Suppressor macrophage treated with lipopolysaccharide for 1 hour (primary cell): Measurements from ENCODE around the gene TMEM44.
"Not testable (repeated sequence)": the region's sequence is repeated elsewhere in the genome, so short reads cannot be mapped to it uniquely, and the experiment has no call there.

Experiments
- DNase-seq, 3 donors: peaks; one replicate each; pipeline ENCODE4 v3.0.0-alpha.2; 2020 to 2022

Gene TMEM44

GRCh38 chr3:194609601-194610000, 23.6 kb downstream of the TMEM44 start:
- peak in 2 of 3 donors; percentile 14 to 16 for DNase-seq

DNA sequence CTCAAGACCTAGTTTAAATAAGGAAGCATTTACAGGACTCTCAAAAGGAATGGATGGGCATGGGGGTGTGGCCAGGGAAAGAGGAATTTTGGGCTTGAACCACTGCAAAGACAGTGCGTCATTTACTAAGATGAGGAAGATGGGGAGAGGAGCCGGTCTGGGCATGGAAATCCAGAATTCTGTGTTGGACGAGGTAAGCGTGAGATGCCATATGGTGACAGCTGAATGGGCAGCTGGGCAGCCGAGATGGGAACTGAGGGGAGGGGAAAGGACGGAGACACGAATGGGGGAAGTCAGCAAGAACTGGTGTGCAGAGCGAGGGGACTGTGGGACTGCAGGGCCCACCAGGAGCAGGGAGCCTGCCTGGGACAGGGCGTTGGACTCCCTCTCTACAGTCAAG, 24.2 kb downstream of the TMEM44 start:
- DNase-seq = no peak

- DNase-seq = no peak
Measured at GRCh38 chr3:194607592-194608389, 25.4 kb downstream of the TMEM44 start.

- no peak for DNase-seq
Measured at GRCh38 chr3:194606941-194607340, 26.3 kb downstream of the TMEM44 start.

GRCh38 chr3:194606163-194606562, 27.1 kb downstream of the TMEM44 start:
- no peak for DNase-seq

DNA sequence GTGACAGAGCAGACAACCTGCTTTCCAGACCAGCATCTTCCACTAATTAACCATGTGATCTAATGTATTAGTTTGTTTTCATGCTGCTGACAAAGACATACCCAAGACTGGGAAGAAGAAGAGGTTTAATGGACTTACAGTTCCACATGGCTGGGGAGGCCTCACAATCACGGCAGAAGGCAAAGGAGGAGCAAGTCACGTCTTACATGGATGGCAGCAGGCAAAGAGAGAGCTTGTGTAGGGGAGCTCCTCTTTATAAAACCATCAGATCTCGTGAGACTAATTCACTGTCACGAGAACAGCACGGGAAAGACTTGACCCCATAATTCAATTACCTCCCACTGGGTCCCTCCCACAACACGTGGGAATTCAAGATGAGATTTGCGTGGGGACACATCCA, 27.9 kb downstream of the TMEM44 start:
- DNase-seq = not testable (repeated sequence)

DNA sequence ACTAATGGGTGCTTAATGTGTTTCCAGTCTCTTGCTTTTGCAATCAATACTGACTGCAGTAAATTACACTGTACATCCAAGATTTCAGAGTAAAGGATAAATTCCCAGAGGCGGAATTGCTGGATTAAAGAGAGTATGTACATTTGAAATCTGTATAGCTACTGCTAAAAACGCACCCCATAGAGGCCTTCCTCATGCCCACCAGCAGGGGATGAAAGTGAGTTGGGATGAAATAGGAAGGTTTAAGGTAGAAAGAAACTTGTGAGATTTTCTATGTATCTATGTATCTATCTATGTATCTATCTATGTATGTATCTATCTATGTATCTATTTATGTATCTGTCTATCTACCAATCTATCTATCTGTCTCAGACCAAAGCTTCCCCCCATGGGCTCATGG, 28.4 kb downstream of the TMEM44 start:
- DNase-seq = peak in 1 of 3 donors; percentile 24

DNA sequence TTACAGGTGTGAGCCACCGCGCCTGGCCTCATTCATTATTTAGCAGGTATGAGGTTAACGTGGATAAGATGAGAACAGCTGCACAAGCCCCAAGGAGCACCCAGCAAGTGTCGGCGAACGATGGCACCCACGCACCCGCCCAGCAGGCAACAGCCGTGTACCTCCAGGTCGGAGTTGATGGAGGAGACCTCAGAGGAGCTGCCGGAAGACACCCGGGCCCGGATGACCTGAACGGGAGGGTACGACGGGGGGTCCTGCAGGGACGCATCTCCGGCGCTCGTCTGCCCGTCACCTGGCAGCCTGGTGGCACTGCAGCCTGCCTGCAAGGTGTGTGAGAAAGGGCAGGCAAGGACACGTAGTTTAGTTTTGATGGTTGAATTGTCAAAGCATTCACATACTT, 29.1 kb downstream of the TMEM44 start:
- no peak for DNase-seq

DNA sequence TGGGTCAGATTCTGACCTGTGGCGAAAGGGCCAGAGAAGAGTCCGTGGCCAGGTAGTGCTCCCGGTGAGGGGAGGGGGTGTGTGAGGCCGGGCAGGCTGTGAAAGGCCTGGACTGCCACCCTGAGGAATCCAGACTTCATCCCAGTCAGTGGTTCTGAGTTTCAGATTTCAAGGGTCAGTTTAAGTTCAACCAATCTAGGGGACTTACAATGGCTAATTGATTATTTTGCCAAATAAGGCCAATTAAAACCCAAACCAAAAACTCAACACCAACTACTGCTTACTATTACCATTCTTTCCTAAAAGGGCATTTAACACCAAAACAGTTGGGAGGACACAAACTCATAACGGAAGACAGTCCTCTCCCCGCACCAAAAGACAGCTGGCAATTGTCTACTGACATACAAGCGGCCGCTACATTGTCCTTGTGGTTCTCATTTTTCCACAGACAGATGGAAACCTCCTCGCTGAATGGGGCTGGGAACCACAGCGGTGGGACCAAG, 30.5 kb downstream of the TMEM44 start:
- no peak for DNase-seq

DNA sequence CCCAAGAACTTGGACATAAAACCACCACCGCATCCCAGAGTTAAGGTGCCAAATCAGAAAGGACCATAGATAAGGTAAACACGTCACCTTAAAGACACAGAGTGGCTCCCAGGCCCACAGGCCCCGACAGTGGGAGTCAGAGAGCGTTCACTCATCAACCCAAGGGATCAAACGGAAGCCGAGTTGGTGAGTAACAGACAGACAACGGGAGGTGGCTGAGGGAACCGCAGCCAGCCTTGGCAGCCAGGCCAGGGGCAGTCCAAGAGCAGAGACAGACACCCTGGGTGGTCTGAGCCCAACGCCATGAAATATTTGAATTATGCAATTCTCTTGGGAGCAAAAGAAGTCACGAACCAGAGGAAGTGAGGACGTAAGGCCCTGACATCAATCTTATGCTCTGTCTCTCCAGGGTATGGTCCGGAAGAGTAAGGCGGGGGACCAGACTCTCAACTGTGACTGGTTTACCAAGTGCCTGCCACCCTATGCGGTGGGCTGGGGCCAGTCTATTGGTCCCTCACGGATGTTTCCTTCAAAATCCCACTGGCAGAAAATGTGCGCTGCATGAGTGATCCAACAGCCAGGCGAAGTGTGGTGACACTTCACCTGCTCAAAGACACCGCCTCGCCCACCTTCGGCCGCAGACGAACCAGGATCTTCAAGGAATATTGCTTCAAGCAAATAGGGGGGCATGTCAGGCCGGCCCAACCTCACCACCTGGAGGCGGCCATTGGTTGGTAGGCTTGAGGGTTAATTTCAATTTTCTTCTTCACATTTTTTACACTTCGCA, 34.3 kb downstream of the TMEM44 start:
- DNase-seq = no peak

DNA sequence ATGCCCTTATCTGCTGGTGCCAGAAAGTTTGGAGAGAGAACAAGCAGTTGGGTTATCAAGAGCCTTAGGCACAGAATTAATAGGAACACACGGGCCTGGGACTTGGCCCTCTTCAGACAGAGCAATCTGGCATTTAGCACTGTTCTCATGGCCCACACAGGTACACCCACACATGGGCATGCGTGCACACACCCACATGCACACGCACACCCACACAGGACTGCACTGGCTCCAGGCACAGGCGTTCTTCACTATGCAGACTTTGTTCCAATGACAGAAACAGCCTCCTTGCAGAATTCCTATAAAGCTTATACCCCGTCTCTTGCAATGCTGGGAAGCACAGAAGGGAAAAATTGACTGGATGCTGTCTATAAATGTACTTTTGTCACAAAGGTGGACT, 36.3 kb downstream of the TMEM44 start:
- no peak for DNase-seq

DNA sequence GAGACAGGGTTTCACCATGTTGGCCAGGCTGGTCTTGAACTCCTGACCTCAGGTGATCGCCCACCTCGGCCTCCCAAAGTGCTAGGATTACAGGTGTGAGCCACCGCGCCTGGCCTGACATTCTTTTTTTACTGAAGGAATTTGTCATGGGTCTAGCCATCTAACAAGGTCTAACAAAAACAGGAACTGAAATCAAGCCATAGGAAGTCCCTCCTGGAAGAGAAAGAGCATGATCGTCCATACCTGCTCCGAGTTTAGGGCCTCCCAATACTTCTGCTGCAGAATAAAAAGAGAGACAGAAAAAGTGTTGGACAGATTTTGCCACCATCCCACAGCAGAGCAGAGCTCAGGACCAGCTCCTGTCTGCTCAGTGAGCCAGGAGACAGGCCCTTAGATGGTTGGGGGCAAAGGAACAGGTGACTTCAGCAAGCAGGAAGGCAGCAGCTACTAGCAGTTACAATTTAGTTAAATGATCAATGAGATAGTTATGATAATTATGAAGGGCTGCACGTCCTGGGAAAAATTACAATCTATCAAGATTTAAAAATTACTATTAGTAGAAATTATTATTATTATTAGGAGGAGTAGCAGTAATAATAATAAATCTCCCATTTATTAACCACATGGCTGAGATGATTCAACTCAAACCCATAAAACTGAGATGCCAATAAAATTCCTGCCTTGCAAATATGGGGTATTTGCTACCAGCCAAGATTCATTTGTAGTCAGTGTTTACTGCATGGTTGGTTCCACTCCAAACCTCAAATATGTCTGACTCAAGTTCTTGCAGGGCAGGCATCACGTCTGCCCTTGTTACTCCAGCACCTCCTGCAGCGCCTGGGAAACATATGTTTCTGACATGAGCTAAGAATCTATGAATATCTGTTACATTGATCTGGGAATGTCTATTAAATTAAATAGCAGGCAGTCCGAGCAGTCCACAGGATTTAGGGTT, 40.1 kb downstream of the TMEM44 start:
- peak in 1 of 3 donors; percentile 53 for DNase-seq

- DNase-seq = no peak
Measured at GRCh38 chr3:194588741-194589140, 44.5 kb downstream of the TMEM44 start.

- no peak for DNase-seq
Measured at GRCh38 chr3:194588236-194588635, 45.0 kb downstream of the TMEM44 start.

DNA sequence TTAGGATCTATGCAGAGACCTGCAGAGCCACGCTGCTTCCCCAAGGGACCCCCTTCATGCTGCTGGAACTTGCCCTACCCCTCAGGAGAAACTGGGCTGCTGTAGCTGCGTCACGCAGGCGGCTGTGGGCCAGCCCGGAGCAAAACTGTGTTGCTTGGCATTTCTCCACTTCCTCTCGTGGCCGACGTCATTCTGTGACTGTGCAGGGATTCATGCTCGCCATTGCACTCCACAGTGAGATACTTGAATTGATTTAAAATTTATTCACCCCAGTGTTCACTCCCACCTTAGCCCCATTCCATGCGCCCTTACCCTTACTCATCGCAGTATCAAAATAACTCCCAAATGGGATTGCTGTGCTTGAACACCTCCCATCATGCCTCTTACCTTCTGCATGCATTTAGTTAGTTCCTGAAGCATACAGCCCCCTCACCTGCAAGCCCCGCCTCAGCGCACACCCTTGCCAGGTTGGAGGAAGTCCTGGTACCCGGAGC, 45.7 kb downstream of the TMEM44 start:
- peak; percentile 82 to 87 (median 87) for DNase-seq

DNA sequence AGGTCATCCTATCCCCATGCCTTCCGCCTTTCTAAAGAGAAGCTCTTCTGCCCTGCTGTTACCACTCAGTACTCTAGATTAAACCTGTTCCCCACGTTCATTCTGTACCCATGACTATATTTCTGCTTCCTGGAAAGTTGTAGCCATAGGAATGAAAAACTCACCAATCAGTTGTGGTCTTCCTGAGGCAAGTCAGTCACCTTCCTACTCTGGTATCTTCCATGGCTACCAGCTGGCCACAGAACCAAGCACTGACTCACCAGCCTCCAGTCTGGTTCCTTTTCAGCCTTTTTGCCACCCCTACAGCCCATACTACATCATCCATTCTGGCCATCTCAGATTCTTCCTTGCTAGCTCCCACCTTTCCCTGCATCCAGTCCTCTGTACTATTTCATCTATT, 46.4 kb downstream of the TMEM44 start:
- peak; percentile 76 to 90 (median 80) for DNase-seq

DNA sequence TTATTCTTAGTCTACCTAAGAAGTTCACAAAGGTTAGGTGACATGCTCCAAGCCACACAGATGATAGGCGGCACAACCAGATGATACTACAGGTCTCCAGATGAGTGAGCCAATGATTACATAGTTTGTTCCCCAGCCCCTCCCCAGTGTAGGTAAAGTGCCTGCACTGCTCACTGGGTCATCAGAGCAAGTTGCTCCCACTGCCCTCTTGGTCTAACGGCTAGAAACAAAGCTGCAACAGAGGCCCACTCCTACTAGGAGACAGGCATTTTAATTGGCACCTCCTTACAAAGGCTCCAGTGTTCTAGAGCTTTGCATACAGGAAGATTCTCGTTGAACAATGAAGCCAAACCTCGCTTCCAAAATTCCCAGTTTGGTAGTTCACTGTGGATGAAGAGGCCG, 47.3 kb downstream of the TMEM44 start:
- no peak for DNase-seq

DNA sequence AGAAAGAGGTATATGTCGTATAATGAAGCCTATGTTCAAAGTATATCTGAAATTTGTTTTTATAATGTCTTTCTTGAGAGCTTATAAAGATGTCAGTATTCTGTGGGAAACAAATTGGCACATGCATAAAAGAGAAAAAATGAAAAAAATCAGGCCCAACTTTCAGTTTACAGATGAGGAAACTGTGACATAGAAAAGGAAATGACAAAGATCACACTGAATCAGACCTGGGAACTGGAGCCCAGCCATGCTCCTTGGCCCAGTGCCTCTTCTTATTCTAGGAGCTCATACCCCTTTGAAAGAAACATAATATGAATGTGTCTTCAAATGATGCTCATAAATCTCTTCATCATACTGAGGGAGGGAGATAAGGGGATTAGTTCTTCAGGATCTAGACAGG, 48.4 kb downstream of the TMEM44 start:
- peak; percentile 74 to 91 (median 79) for DNase-seq

GRCh38 chr3:194584320-194584776, 48.9 kb downstream of the TMEM44 start:
- DNase-seq = no peak

GRCh38 chr3:194582196-194582905, 50.9 kb downstream of the TMEM44 start:
- no peak for DNase-seq

DNA sequence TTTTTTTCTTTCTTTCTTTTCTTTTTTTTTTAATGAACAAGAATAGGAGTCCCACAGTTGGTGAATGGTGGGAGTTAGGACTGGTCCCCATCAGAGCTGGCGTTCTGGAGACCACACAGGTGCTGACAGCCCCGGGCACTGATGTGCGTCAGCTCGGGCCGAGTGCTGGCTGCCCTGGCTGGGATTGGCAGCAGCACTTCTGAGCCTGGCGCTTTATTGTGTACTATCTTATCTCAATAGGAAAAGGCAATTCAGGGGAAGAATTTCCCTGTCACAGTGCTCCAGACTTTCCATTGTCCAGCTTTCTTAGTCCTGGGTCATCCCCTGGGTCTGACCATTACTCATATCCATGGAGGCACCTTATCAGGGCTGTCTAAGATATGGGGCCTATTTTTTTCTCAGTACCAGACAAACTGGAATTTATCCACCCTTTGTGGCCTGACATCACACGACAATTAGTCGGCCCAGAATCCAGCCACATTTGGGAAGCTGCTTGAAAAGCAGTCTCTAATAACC, 54.1 kb downstream of the TMEM44 start:
- DNase-seq = peak; percentile 34 to 51 (median 41)
